Astrocyte (in vitro differentiated cells and primary cell): ENCODE results near the gene SCN1A. TPM values are rescaled to one million over a fixed set of nuclear protein-coding genes. Genes with fewer than 3 reads are reported as not detected.

Experiments used
- DNase-seq: peaks from one replicate; pipeline ENCODE4 v3.0.0-alpha.2; 2010; ENCODE audit warnings: low read depth
- FAIRE-seq: peaks from 2 replicates; lab custom pipeline; 2011; peaks lifted over from hg19 to GRCh38; lab: Jason Lieb, UNC
- H2AFZ ChIP-seq: 2 replicates; pipeline ENCODE4 v1.6.0; 2012; ENCODE audit warnings: low read depth, low read length, inconsistent platforms
- H3K27ac ChIP-seq: 2 replicates; pipeline ENCODE4 v1.5.1; 2011; ENCODE audit warnings: low read depth, low read length, inconsistent platforms
- H3K27me3 ChIP-seq: 2 replicates; pipeline ENCODE4 v1.6.0; 2011; ENCODE audit warnings: low read length, inconsistent platforms; ENCODE audit not compliant: insufficient read depth
- H3K36me3 ChIP-seq: 2 replicates; pipeline ENCODE4 v1.5.1; 2011; ENCODE audit warnings: low read length, inconsistent platforms; ENCODE audit not compliant: insufficient read depth
- H3K4me1 ChIP-seq: 2 replicates; pipeline ENCODE4 v1.5.1; 2011; ENCODE audit warnings: low read length, inconsistent platforms; ENCODE audit not compliant: insufficient read depth
- H3K4me2 ChIP-seq: 2 replicates; pipeline ENCODE4 v1.6.0; 2012; ENCODE audit warnings: low read length, inconsistent platforms
- H3K4me3 ChIP-seq: 2 replicates; pipeline ENCODE4 v1.5.1; 2011; ENCODE audit warnings: low read depth, mild to moderate bottlenecking, low read length, inconsistent platforms; ENCODE audit not compliant: insufficient read depth
- H3K79me2 ChIP-seq: 2 replicates; pipeline ENCODE4 v1.6.0; 2012; ENCODE audit warnings: mild to moderate bottlenecking, low read length, inconsistent platforms; ENCODE audit not compliant: insufficient read depth
- H3K9ac ChIP-seq: 2 replicates; pipeline ENCODE4 v1.6.0; 2012; ENCODE audit warnings: mild to moderate bottlenecking, low read length, inconsistent platforms
- H3K9me3 ChIP-seq: 2 replicates; pipeline ENCODE4 v1.5.1; 2012; ENCODE audit warnings: low read depth, mild to moderate bottlenecking, low read length, inconsistent platforms; ENCODE audit not compliant: insufficient read depth
- H4K20me1 ChIP-seq: 2 replicates; pipeline ENCODE4 v1.6.0; 2012; ENCODE audit warnings: low read length, inconsistent platforms; ENCODE audit not compliant: insufficient read depth
- H3K27ac Mint-ChIP-seq: one replicate; pipeline ENCODE4 v1.8.0; 2021; ENCODE audit warnings: mild to moderate bottlenecking, mixed read lengths; ENCODE audit not compliant: unreplicated experiment
- H3K27me3 Mint-ChIP-seq: one replicate; pipeline ENCODE4 v1.8.0; 2021; ENCODE audit warnings: low read depth, mixed read lengths; ENCODE audit not compliant: unreplicated experiment
- H3K36me3 Mint-ChIP-seq: one replicate; pipeline ENCODE4 v1.8.0; 2021; ENCODE audit warnings: low read depth, mixed read lengths; ENCODE audit not compliant: unreplicated experiment
- H3K4me1 Mint-ChIP-seq: one replicate; pipeline ENCODE4 v1.8.0; 2021; ENCODE audit warnings: low read depth, mixed read lengths; ENCODE audit not compliant: unreplicated experiment
- H3K4me3 Mint-ChIP-seq: one replicate; pipeline ENCODE4 v1.8.0; 2021; ENCODE audit warnings: mild to moderate bottlenecking, moderate library complexity, mixed read lengths; ENCODE audit not compliant: unreplicated experiment
- H3K9me3 Mint-ChIP-seq: one replicate; pipeline ENCODE4 v1.8.0; 2021; ENCODE audit warnings: mild to moderate bottlenecking, mixed read lengths; ENCODE audit not compliant: unreplicated experiment
- EZH2 ChIP-seq: IDR thresholded peaks from 2 replicates; pipeline ENCODE4 v1.6.1; 2012; ENCODE audit warnings: mild to moderate bottlenecking, low read length, inconsistent platforms; ENCODE audit not compliant: insufficient read depth
- total RNA-seq: library from RNA; stranded (reverse); gene quantifications from 2 replicates; pipeline ENCODE4 v1.2.1, GENCODE V29; 2021
- TF ChIP-seq, protein P1 (sequence below): IDR thresholded peaks from 2 replicates; pipeline ENCODE4 v1.5.1; 2011; ENCODE audit warnings: low read depth, mild to moderate bottlenecking, inconsistent platforms, low read length, moderate library complexity; ENCODE audit not compliant: insufficient read depth

SCN1A gene
- total RNA-seq, 1 donor from 2014 or later = not detected

DNA sequence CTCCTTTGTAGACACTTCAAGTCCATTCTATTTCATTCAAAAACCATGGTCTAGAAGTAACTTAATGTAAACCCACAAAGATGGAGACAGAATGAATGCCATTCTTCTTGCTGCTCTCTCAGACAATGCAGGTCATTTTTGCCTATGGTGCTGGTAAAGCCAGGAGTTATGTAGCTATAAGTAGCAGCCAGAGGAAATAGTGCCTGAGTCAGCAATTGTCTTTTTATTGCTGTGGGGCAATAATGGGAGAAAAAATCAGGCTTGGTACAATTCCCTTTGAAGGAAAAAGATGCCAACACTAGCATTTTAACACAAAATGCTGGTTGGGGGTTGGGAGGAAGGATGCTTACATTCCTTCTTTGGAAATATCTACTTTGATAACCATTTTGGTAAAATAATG is 43.5 kb downstream of the SCN1A start:
- FAIRE-seq = no peak

GRCh38 chr2:166082736-166083135 is 45.1 kb downstream of the SCN1A start:
- Mint-ChIP-seq H3K36me3 (no peaks in the 10 kb centered on the region), H3K4me1 (peaks cover 4% of the 10 kb centered on the region), H3K27ac (no peak overlapping the region), H3K27me3 (no peaks in the 10 kb centered on the region), H3K4me3 (no peak overlapping the region), H3K9me3 (no peaks in the 10 kb centered on the region)
- Histone ChIP-seq H3K36me3 (no peaks in the 10 kb centered on the region), H3K79me2 (no peaks in the 10 kb centered on the region), H2AFZ (no peak overlapping the region), H3K9ac (no peak overlapping the region), H3K4me1 (no peaks in the 10 kb centered on the region), H3K4me2 (no peak overlapping the region), H3K4me3 (no peak overlapping the region), H3K27ac (no peak overlapping the region), H4K20me1 (no peaks in the 10 kb centered on the region), H3K9me3 (no peaks in the 10 kb centered on the region), H3K27me3 (no peaks in the 10 kb centered on the region)
- TF ChIP-seq, protein P1, sequence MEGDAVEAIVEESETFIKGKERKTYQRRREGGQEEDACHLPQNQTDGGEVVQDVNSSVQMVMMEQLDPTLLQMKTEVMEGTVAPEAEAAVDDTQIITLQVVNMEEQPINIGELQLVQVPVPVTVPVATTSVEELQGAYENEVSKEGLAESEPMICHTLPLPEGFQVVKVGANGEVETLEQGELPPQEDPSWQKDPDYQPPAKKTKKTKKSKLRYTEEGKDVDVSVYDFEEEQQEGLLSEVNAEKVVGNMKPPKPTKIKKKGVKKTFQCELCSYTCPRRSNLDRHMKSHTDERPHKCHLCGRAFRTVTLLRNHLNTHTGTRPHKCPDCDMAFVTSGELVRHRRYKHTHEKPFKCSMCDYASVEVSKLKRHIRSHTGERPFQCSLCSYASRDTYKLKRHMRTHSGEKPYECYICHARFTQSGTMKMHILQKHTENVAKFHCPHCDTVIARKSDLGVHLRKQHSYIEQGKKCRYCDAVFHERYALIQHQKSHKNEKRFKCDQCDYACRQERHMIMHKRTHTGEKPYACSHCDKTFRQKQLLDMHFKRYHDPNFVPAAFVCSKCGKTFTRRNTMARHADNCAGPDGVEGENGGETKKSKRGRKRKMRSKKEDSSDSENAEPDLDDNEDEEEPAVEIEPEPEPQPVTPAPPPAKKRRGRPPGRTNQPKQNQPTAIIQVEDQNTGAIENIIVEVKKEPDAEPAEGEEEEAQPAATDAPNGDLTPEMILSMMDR = no peak
- TF ChIP-seq EZH2 = no peak
- FAIRE-seq (no peak), DNase-seq (no peak)

More for the DNA sequence above, 43.5 kb downstream of the SCN1A start:
- no peaks in the 10 kb centered on the region for H3K4me1 ChIP-seq
- no peak overlapping the region for H3K27ac Mint-ChIP-seq
- no peaks in the 10 kb centered on the region for H3K79me2 ChIP-seq
- H3K36me3 Mint-ChIP-seq = no peaks in the 10 kb centered on the region
- H3K4me3 ChIP-seq = no peak overlapping the region
- no peak for TF ChIP-seq EZH2
- TF ChIP-seq, protein P1 = no peak
- peaks cover 4% of the 10 kb centered on the region for H3K4me1 Mint-ChIP-seq
- H3K27ac ChIP-seq = no peak overlapping the region
- H4K20me1 ChIP-seq = no peaks in the 10 kb centered on the region
- DNase-seq = no peak
- H3K4me3 Mint-ChIP-seq = no peak overlapping the region
- H3K9me3 ChIP-seq = no peaks in the 10 kb centered on the region
- H2AFZ ChIP-seq = no peak overlapping the region
- H3K4me2 ChIP-seq = no peak overlapping the region
- H3K27me3 Mint-ChIP-seq = no peaks in the 10 kb centered on the region
- H3K9ac ChIP-seq = no peak overlapping the region
- no peaks in the 10 kb centered on the region for H3K27me3 ChIP-seq
- no peaks in the 10 kb centered on the region for H3K36me3 ChIP-seq
- H3K9me3 Mint-ChIP-seq = no peaks in the 10 kb centered on the region

DNA sequence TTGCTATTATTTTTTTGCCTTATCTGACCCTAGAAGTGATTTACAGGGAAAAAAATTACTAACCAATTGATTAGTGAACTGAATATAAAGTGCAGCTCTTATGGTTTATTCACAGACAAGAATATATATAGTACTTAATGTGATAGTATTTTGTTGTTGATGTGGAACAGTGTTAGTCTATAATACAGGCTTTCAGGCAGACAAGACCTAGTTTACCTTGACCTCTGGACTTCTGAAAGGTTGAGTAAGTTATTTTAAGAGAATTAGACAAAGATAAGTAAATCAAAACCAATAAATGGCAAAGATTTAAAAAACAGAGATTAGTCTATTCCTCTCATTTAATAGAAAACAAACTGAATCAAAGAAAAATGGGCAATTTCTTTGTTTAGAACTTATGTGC is 46.0 kb downstream of the SCN1A start:
- TF ChIP-seq EZH2 = no peak
- TF ChIP-seq, protein P1 = no peak
- H3K27me3 ChIP-seq = no peaks in the 10 kb centered on the region
- no peaks in the 10 kb centered on the region for H3K9me3 ChIP-seq
- no peak overlapping the region for H3K4me2 ChIP-seq
- Mint-ChIP-seq H3K4me1 (peaks cover 4% of the 10 kb centered on the region), H3K4me3 (no peak overlapping the region), H3K36me3 (no peaks in the 10 kb centered on the region), H3K9me3 (no peaks in the 10 kb centered on the region), H3K27me3 (no peaks in the 10 kb centered on the region), H3K27ac (no peak overlapping the region)
- no peaks in the 10 kb centered on the region for H3K79me2 ChIP-seq
- H4K20me1 ChIP-seq = no peaks in the 10 kb centered on the region
- H3K27ac ChIP-seq = no peak overlapping the region
- no peak overlapping the region for H3K9ac ChIP-seq
- no peak overlapping the region for H3K4me3 ChIP-seq
- no peaks in the 10 kb centered on the region for H3K36me3 ChIP-seq
- FAIRE-seq (no peak), DNase-seq (no peak)
- H3K4me1 ChIP-seq = no peaks in the 10 kb centered on the region
- no peak overlapping the region for H2AFZ ChIP-seq
